Right renal cortex interstitium (tissue), 3 donors: ENCODE results near the gene WDR36. TPM values are rescaled to one million over a fixed set of nuclear protein-coding genes. Genes with fewer than 3 reads are reported as not detected.

Source experiments
- polyA plus RNA-seq, 3 donors: library from polyadenylated mRNA; unstranded; fragments of 120-200 nt; gene quantifications; one replicate each; pipeline ENCODE4 v1.2.1, GENCODE V29; 2013; ENCODE audit not compliant: insufficient read length in 3 of 3

The WDR36 gene
- polyA plus RNA-seq, 3 donors: 27.5 to 29.6 (median 29.3) TPM

Other genes starting within 250 kb of the WDR36 start
- gene TSLP, start 20.6 kb upstream of the WDR36 start, polyA plus RNA-seq: under 1 TPM; 0.11 to 0.50 (median 0.42) TPM
- gene CAMK4, start 132.0 kb downstream of the WDR36 start, polyA plus RNA-seq: 1 to 10 TPM; 3.6 to 4.6 (median 4.0) TPM